BJ (cell line): Measurements from ENCODE around the gene ANKS1A. TPM values are rescaled to one million over a fixed set of nuclear protein-coding genes. Genes with fewer than 3 reads are reported as not detected.

Experiments used
- CTCF ChIA-PET: fragments of 350-600 bp; formaldehyde crosslinking; extraction: SDS; loops from one replicate; lab custom pipeline; 2021; ENCODE audit warnings: antibody characterized with exemption, inconsistent platforms; lab: Yijun Ruan, JAX
- POLR2A ChIA-PET: fragments of 300-600 bp; sonication (Branson Sonifier 250); formaldehyde crosslinking; extraction: SDS; loops from one replicate; lab custom pipeline; 2021; ENCODE audit warnings: antibody characterized with exemption; lab: Charles Lee
- DNase-seq: peaks from one replicate; pipeline ENCODE4 v3.0.0-alpha.2; 2011; ENCODE audit warnings: low read depth
- H3K27me3 ChIP-seq: 2 replicates; pipeline ENCODE4 v1.6.0; 2011; ENCODE audit warnings: low read length; ENCODE audit not compliant: control insufficient read depth, insufficient read depth
- H3K36me3 ChIP-seq: 2 replicates; pipeline ENCODE4 v1.5.1; 2011; ENCODE audit warnings: low read length; ENCODE audit not compliant: control insufficient read depth, insufficient read depth
- H3K4me3 ChIP-seq: 2 replicates; pipeline ENCODE4 v1.5.1; 2011; ENCODE audit warnings: low read depth, mild to moderate bottlenecking, control low read depth, low read length
- polyA plus RNA-seq: library from polyadenylated mRNA; depleted of rRNA; stranded (reverse); fragments of >200 nt; gene quantifications from 2 replicates; pipeline ENCODE4 v1.2.3, GENCODE V29; 2011
- TF ChIP-seq, protein P1 (sequence below): IDR thresholded peaks from 2 replicates; pipeline ENCODE4 v1.5.1; 2011; ENCODE audit warnings: low read depth, mild to moderate bottlenecking, control low read depth, inconsistent platforms, low read length, moderate library complexity; ENCODE audit not compliant: insufficient read depth

Gene ANKS1A
- polyA plus RNA-seq, 1 experiment: 4.2 TPM

GRCh38 chr6:34900321-34901031 lies 11.4 kb downstream of the ANKS1A start:
- ChIA-PET POLR2A (no interaction called here), CTCF (no interaction called here)

GRCh38 chr6:34901930-34902329 lies 12.9 kb downstream of the ANKS1A start:
- no peak for DNase-seq
- CTCF ChIA-PET: interaction anchor here (1.2 to 1.8 kb wide), 3 partner anchors 9 to 18 kb away, joined by 3 to 4 read pairs (median 4); partner anchors contain the start of gene ANKS1A
- Histone ChIP-seq H3K27me3 (no peaks in the 10 kb centered on the region), H3K4me3 (no peak overlapping the region), H3K36me3 (no peaks in the 10 kb centered on the region)
- TF ChIP-seq, protein P1, sequence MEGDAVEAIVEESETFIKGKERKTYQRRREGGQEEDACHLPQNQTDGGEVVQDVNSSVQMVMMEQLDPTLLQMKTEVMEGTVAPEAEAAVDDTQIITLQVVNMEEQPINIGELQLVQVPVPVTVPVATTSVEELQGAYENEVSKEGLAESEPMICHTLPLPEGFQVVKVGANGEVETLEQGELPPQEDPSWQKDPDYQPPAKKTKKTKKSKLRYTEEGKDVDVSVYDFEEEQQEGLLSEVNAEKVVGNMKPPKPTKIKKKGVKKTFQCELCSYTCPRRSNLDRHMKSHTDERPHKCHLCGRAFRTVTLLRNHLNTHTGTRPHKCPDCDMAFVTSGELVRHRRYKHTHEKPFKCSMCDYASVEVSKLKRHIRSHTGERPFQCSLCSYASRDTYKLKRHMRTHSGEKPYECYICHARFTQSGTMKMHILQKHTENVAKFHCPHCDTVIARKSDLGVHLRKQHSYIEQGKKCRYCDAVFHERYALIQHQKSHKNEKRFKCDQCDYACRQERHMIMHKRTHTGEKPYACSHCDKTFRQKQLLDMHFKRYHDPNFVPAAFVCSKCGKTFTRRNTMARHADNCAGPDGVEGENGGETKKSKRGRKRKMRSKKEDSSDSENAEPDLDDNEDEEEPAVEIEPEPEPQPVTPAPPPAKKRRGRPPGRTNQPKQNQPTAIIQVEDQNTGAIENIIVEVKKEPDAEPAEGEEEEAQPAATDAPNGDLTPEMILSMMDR: no peak
- POLR2A ChIA-PET: no interaction called here

More at GRCh38 chr6:34900321-34901031, 11.4 kb downstream of the ANKS1A start:
- DNase-seq: no peak
- TF ChIP-seq, protein P1: no peak
- Histone ChIP-seq H3K27me3 (no peaks in the 10 kb centered on the region), H3K4me3 (no peak overlapping the region), H3K36me3 (no peaks in the 10 kb centered on the region)

DNA sequence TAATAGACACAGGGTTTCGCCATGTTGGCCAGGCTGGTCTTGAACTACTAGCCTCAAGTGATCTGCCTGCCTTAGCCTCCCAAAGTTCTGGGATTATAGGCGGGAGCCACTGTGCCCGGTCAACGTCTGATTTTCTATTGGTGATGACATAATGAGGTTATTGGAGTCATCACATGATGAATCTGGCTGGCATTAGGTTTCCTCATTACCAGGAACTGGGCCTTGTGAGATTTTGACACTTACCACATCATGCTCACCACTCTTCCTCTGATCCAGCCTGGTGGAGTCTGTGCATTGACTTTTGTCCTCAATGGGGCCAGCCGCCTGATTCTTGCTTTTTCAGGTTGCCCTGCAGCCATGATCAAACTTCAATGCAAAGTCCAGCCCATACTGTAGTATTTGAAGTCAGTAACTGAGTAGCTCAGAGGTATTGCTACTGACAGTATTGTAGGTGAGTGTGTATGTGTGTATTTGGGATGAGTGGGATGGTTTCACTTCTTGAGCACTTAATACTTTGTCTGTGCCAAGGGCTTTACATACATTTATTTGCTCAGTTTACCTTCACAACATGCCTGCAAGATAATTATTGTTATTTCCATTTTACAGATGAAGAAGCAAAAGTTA lies 16.0 kb downstream of the ANKS1A start:
- Histone ChIP-seq H3K27me3 (no peaks in the 10 kb centered on the region), H3K4me3 (no peak overlapping the region), H3K36me3 (no peaks in the 10 kb centered on the region)
- TF ChIP-seq, protein P1: no peak
- CTCF ChIA-PET: no interaction called here
- no peak for DNase-seq
- POLR2A ChIA-PET: interaction anchor here (0.6 kb wide), 1 partner anchor 686 kb away, joined by 3 read pairs; no protein-coding TSS in a partner anchor

- Histone ChIP-seq H3K27me3 (no peaks in the 10 kb centered on the region), H3K36me3 (no peaks in the 10 kb centered on the region), H3K4me3 (no peak overlapping the region)
- ChIA-PET CTCF (no interaction called here), POLR2A (no interaction called here)
- TF ChIP-seq, protein P1: no peak
- DNase-seq: no peak
These were observed 17.8 kb downstream of the ANKS1A start for GRCh38 chr6:34906826-34907225.

DNA sequence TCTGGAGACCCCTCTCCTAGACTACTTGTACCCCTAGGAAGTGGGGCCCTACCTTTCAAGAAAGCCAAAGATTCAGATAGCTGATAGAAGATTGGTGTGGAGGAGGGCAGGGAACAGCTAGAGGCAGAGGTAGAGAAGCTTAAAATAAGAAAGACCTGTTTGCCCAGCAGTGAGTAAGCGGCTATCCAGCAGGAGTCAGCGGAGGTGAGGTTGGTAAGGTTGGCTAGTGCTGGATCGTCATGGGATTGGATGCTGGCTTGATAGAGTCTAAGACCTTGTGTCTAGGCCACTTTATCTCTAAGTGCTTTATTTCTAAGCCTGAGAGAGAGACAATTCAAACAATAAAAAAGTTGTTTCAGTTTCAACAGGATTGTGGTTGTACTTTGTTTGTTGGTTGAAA lies 19.1 kb downstream of the ANKS1A start:
- POLR2A ChIA-PET: no interaction called here
- CTCF ChIA-PET: no interaction called here
- TF ChIP-seq, protein P1: no peak
- Histone ChIP-seq H3K4me3 (no peak overlapping the region), H3K27me3 (no peaks in the 10 kb centered on the region), H3K36me3 (no peaks in the 10 kb centered on the region)
- no peak for DNase-seq
